Superior temporal gyrus (tissue), 1 donor: ENCODE measurements around the gene BICC1.

Experiments
- DNase-seq: peaks from one replicate; pipeline ENCODE4 v3.0.0-alpha.2; 2016; ENCODE audit errors: extremely low spot score

BICC1 gene

GRCh38 chr10:58824396-58824795 lies 311.7 kb downstream of the BICC1 start:
- no peak for DNase-seq

- no peak for DNase-seq
These were observed 314.0 kb downstream of the BICC1 start for GRCh38 chr10:58826694-58827093.

- no peak for DNase-seq
These were observed 314.7 kb downstream of the BICC1 start for GRCh38 chr10:58827381-58827780.

- no peak for DNase-seq
These were observed 317.2 kb downstream of the BICC1 start for GRCh38 chr10:58829839-58830238.

GRCh38 chr10:58830697-58831096 lies 318.0 kb downstream of the BICC1 start:
- no peak for DNase-seq

GRCh38 chr10:58833771-58834561 lies 321.3 kb downstream of the BICC1 start:
- DNase-seq = no peak

GRCh38 chr10:58836176-58836700 lies 323.6 kb downstream of the BICC1 start:
- no peak for DNase-seq

- DNase-seq = no peak
These were observed 324.4 kb downstream of the BICC1 start for GRCh38 chr10:58836991-58837575.

- DNase-seq = no peak
These were observed 325.2 kb downstream of the BICC1 start for GRCh38 chr10:58837826-58838225.

GRCh38 chr10:58838561-58839208 lies 326.0 kb downstream of the BICC1 start:
- DNase-seq = no peak

- no peak for DNase-seq
These were observed 327.1 kb downstream of the BICC1 start for GRCh38 chr10:58839771-58840170.

GRCh38 chr10:58840840-58841435 lies 328.3 kb downstream of the BICC1 start:
- no peak for DNase-seq

- DNase-seq = no peak
These were observed 330.2 kb downstream of the BICC1 start for GRCh38 chr10:58842860-58843376.

GRCh38 chr10:58843760-58844159 lies 331.1 kb downstream of the BICC1 start:
- no peak for DNase-seq

GRCh38 chr10:58844680-58845079 lies 332.0 kb downstream of the BICC1 start:
- DNase-seq = no peak

- no peak for DNase-seq
These were observed 334.2 kb downstream of the BICC1 start for GRCh38 chr10:58846856-58847255.

GRCh38 chr10:58851606-58852005 lies 338.9 kb downstream of the BICC1 start:
- no peak for DNase-seq

GRCh38 chr10:58853668-58854067 lies 341.0 kb downstream of the BICC1 start:
- no peak for DNase-seq

GRCh38 chr10:58854811-58855210 lies 342.1 kb downstream of the BICC1 start:
- DNase-seq = no peak

GRCh38 chr10:58856508-58857240 lies 344.0 kb downstream of the BICC1 start:
- peak; percentile 27 for DNase-seq

- DNase-seq = no peak
These were observed 344.7 kb downstream of the BICC1 start for GRCh38 chr10:58857251-58857805.
